ENCODE measurements around the gene C6orf47. TPM values are rescaled to one million over a fixed set of nuclear protein-coding genes. Genes with fewer than 3 reads are reported as not detected.

Gene C6orf47
- total and polyA plus RNA-seq, 4 donors = 2.0 to 10.8 (median 7.4) TPM

- no peak overlapping the region for H3K9ac ChIP-seq (ENCODE audit: low read depth in 1 of 2, low read length in 2 of 2)
- no peaks in the 10 kb centered on the region for H3K9me3 ChIP-seq (ENCODE audit: control insufficient read depth in 4 of 4, low read length in 3 of 4)
- peaks cover 7 to 84% (median 62%) of the 10 kb centered on the region in 4 donors for H3K36me3 ChIP-seq (ENCODE audit: control insufficient read depth in 4 of 4, insufficient read depth in 3 of 4, low read depth in 1 of 4, low read length in 3 of 4)
- DNase-seq (ENCODE audit: low spot score) = no peak
- H3K27me3 ChIP-seq (ENCODE audit: control insufficient read depth in 4 of 4, insufficient read depth in 4 of 4, low read length in 3 of 4) = no peaks in the 10 kb centered on the region
- H3K4me3 ChIP-seq (ENCODE audit: low read depth in 1 of 3, low read length in 3 of 3) = no peak overlapping the region
- H3K27ac ChIP-seq (ENCODE audit: low read depth in 1 of 2, low read length in 2 of 2) = no peak overlapping the region
- no peak for TF ChIP-seq FOXA2 (IDR thresholded peaks at IDR 0.05)
- no peak for TF ChIP-seq CTCF (IDR thresholded peaks at IDR 0.05; ENCODE audit: low read depth, low read length, missing input control)
- no peak for TF ChIP-seq ATF3 (IDR thresholded peaks at IDR 0.05)
- TF ChIP-seq RXRA (IDR thresholded peaks at IDR 0.05) = no peak
- no peak for TF ChIP-seq SP1 (IDR thresholded peaks at IDR 0.05)
- TF ChIP-seq HNF4A (conservative IDR thresholded peaks at IDR 0.05) = no peak
- no peak for TF ChIP-seq EGR1 (IDR thresholded peaks at IDR 0.05; ENCODE audit: low read depth in 2 of 2)
- H3K4me1 ChIP-seq (ENCODE audit: control insufficient read depth in 4 of 4, insufficient read depth in 4 of 4, low read length in 3 of 4) = no peaks in the 10 kb centered on the region
- WGBS = 96% methylated on average over 12 of the region's 12 CpGs
Observed at GRCh38 chr6:31691564-31692108, 31.1 kb upstream of the C6orf47 start.

GRCh38 chr6:31691078-31691463, 30.5 kb upstream of the C6orf47 start:
- H3K9me3 ChIP-seq (ENCODE audit: control insufficient read depth in 4 of 4, low read length in 3 of 4) = no peaks in the 10 kb centered on the region
- H3K4me1 ChIP-seq (ENCODE audit: control insufficient read depth in 4 of 4, insufficient read depth in 4 of 4, low read length in 3 of 4) = no peaks in the 10 kb centered on the region
- 94% methylated on average over 6 of the region's 6 CpGs for WGBS
- H3K27me3 ChIP-seq (ENCODE audit: control insufficient read depth in 4 of 4, insufficient read depth in 4 of 4, low read length in 3 of 4) = no peaks in the 10 kb centered on the region
- no peak overlapping the region for H3K4me3 ChIP-seq (ENCODE audit: low read depth in 1 of 3, low read length in 3 of 3)
- peaks cover 4 to 87% (median 64%) of the 10 kb centered on the region in 4 donors for H3K36me3 ChIP-seq (ENCODE audit: control insufficient read depth in 4 of 4, insufficient read depth in 3 of 4, low read depth in 1 of 4, low read length in 3 of 4)
- TF ChIP-seq ZBTB33 (IDR thresholded peaks at IDR 0.05) (no peak), CTCF (IDR thresholded peaks at IDR 0.05; ENCODE audit: low read depth, low read length, missing input control) (no peak)
- no peak for DNase-seq (ENCODE audit: low spot score)
- H3K9ac ChIP-seq (ENCODE audit: low read depth in 1 of 2, low read length in 2 of 2) = no peak overlapping the region
- H3K27ac ChIP-seq (ENCODE audit: low read depth in 1 of 2, low read length in 2 of 2) = no peak overlapping the region

Measured in liver (tissue), 9 donors.